H1 (cell line): ENCODE measurements around the gene JMJD8. TPM values are rescaled to one million over a fixed set of nuclear protein-coding genes. Genes with fewer than 3 reads are reported as not detected.

Source experiments
- CTCF ChIA-PET: fragments of 300-600 bp; sonication (Branson Sonifier 250); formaldehyde crosslinking; loops from one replicate; lab custom pipeline; 2021; ENCODE audit not compliant: partially characterized antibody; lab: Charles Lee
- POLR2A ChIA-PET: fragments of 300-600 bp; sonication (Branson Sonifier 250); formaldehyde crosslinking; loops from one replicate; lab custom pipeline; 2021; ENCODE audit warnings: inconsistent platforms; ENCODE audit not compliant: partially characterized antibody; lab: Charles Lee
- DNase-seq, 2 experiments: peaks; one replicate each; pipeline versions ENCODE4 v3.0.0 to v3.0.0-alpha.2; 2010 to 2022; ENCODE audit warnings: low spot score in 2 of 2, low read depth in 1 of 2, mixed read lengths in 1 of 2
- FAIRE-seq: peaks from 2 replicates; lab custom pipeline; 2011; peaks lifted over from hg19 to GRCh38; lab: Jason Lieb, UNC
- H2AFZ ChIP-seq: 2 replicates; pipeline ENCODE4 v1.8.1; 2012; ENCODE audit warnings: low read length, inconsistent platforms
- H2AK5ac ChIP-seq: 2 replicates; pipeline ENCODE4 v1.6.1; 2013; ENCODE audit warnings: low read depth, low read length
- H2BK120ac ChIP-seq: replicated peaks from 2 replicates; pipeline ENCODE3; 2013; ENCODE audit warnings: low read depth, low read length, inconsistent platforms
- H2BK12ac ChIP-seq: 2 replicates; pipeline ENCODE4 v1.6.1; 2013; ENCODE audit warnings: low read depth, low read length
- H2BK15ac ChIP-seq: 2 replicates; pipeline ENCODE4 v1.6.1; 2013; ENCODE audit warnings: low read length
- H2BK20ac ChIP-seq: 2 replicates; pipeline ENCODE4 v1.6.1; 2013; ENCODE audit warnings: low read length
- H2BK5ac ChIP-seq: 2 replicates; pipeline ENCODE4 v1.6.1; 2013; ENCODE audit warnings: low read depth, low read length
- H3K14ac ChIP-seq: 2 replicates; pipeline ENCODE4 v1.6.1; 2013; ENCODE audit warnings: inconsistent platforms; ENCODE audit not compliant: insufficient read length
- H3K18ac ChIP-seq: 2 replicates; pipeline ENCODE4 v1.6.1; 2013; ENCODE audit warnings: low read length; ENCODE audit errors: extremely low read depth
- H3K23ac ChIP-seq: 2 replicates; pipeline ENCODE4 v1.6.1; 2013; ENCODE audit warnings: inconsistent platforms; ENCODE audit not compliant: insufficient read length
- H3K23me2 ChIP-seq: 2 replicates; pipeline ENCODE4 v1.6.1; 2013; ENCODE audit warnings: low read depth, low read length
- H3K27ac ChIP-seq: 2 replicates; pipeline ENCODE4 v1.6.1; 2011; ENCODE audit warnings: low read depth, low read length, inconsistent platforms
- H3K27me3 ChIP-seq, 4 experiments: replicated peaks in 1 of 4; 1 replicate in 1 of 4; 2 replicates in 3 of 4; pipeline versions ENCODE4 v1.6.1 to v1.8.1; 2011 to 2013; ENCODE audit warnings: low read length in 3 of 4, mild to moderate bottlenecking in 3 of 4, inconsistent platforms in 2 of 4, mixed read lengths in 2 of 4, moderate library complexity in 1 of 4; ENCODE audit not compliant: control insufficient read depth in 3 of 4, insufficient read depth in 3 of 4; ENCODE audit errors: extremely low read depth in 1 of 4
- H3K36me3 ChIP-seq, 4 experiments: 2 replicates each; pipeline versions ENCODE4 v1.6.1 to v1.8.1; 2011 to 2013; ENCODE audit warnings: mild to moderate bottlenecking in 4 of 4, low read length in 3 of 4, moderate library complexity in 2 of 4, control low read depth in 1 of 4, inconsistent platforms in 1 of 4; ENCODE audit not compliant: insufficient read depth in 4 of 4, control insufficient read depth in 2 of 4
- H3K4ac ChIP-seq: replicated peaks from 2 replicates; pipeline ENCODE3; 2013; ENCODE audit warnings: low read length, low read depth, mixed read lengths, inconsistent platforms; ENCODE audit not compliant: insufficient read length
- H3K4me1 ChIP-seq, 4 experiments: replicated peaks in 1 of 4; 1 replicate in 1 of 4; 2 replicates in 3 of 4; pipeline versions ENCODE4 v1.6.1 to v1.8.1; 2011 to 2013; ENCODE audit warnings: low read length in 3 of 4, inconsistent platforms in 2 of 4, mixed read lengths in 1 of 4; ENCODE audit not compliant: insufficient read depth in 4 of 4, control insufficient read depth in 3 of 4
- H3K4me2 ChIP-seq, 2 experiments: 2 replicates each; pipeline versions ENCODE4 v1.6.1 to v1.8.1; 2011 to 2013; ENCODE audit warnings: low read depth in 2 of 2, low read length in 2 of 2, control low read depth in 1 of 2, inconsistent platforms in 1 of 2, mild to moderate bottlenecking in 1 of 2; ENCODE audit not compliant: insufficient read depth in 1 of 2
- H3K4me3 ChIP-seq, 4 experiments: fragments of 200-600, 300-600 bp in 1 of 4; sonication (generic), shearing (Covaris generic), sonication (Bioruptor Twin) in 1 of 4; 2 replicates each; pipeline versions ENCODE4 v1.5.1 to v1.8.1; 2011 to 2016; ENCODE audit warnings: low read length in 4 of 4, low read depth in 3 of 4, control low read depth in 2 of 4, inconsistent platforms in 2 of 4, mild to moderate bottlenecking in 2 of 4, mixed read lengths in 1 of 4, moderate library complexity in 1 of 4; ENCODE audit not compliant: insufficient read depth in 2 of 4; ENCODE audit errors: extremely low read depth in 1 of 4
- H3K56ac ChIP-seq: replicated peaks from 2 replicates; pipeline ENCODE3; 2013; ENCODE audit warnings: low read depth, mild to moderate bottlenecking, mixed read lengths, low read length, inconsistent platforms; ENCODE audit not compliant: insufficient read length
- H3K79me1 ChIP-seq: 2 replicates; pipeline ENCODE4 v1.6.1; 2013; ENCODE audit warnings: low read depth, low read length, control low read depth
- H3K79me2 ChIP-seq, 2 experiments: 2 replicates each; pipeline versions ENCODE4 v1.6.1 to v1.8.1; 2012 to 2013; ENCODE audit warnings: low read length in 2 of 2, mild to moderate bottlenecking in 2 of 2, inconsistent platforms in 1 of 2; ENCODE audit not compliant: insufficient read depth in 2 of 2, control insufficient read depth in 1 of 2
- H3K9ac ChIP-seq, 4 experiments: replicated peaks in 1 of 4; 1 replicate in 1 of 4; 2 replicates in 3 of 4; pipeline versions ENCODE4 v1.6.1 to v1.8.1; 2011 to 2013; ENCODE audit warnings: low read depth in 3 of 4, low read length in 3 of 4, control low read depth in 2 of 4, mild to moderate bottlenecking in 2 of 4, moderate library complexity in 2 of 4, inconsistent platforms in 1 of 4; ENCODE audit errors: extremely low read depth in 1 of 4
- H3K9me3 ChIP-seq, 2 experiments: 2 replicates each; pipeline versions ENCODE4 v1.6.1 to v1.8.1; 2012 to 2013; ENCODE audit warnings: mild to moderate bottlenecking in 2 of 2, moderate library complexity in 2 of 2, control low read depth in 1 of 2, inconsistent platforms in 1 of 2, low read depth in 1 of 2, low read length in 1 of 2, mixed read lengths in 1 of 2; ENCODE audit not compliant: insufficient read depth in 2 of 2
- H4K20me1 ChIP-seq, 2 experiments: replicated peaks in 1 of 2; 2 replicates each; pipeline versions ENCODE3 to v1.8.1; 2011 to 2013; ENCODE audit warnings: inconsistent platforms in 2 of 2, low read length in 2 of 2, mild to moderate bottlenecking in 1 of 2; ENCODE audit not compliant: insufficient read depth in 2 of 2, control insufficient read depth in 1 of 2
- H4K5ac ChIP-seq: 2 replicates; pipeline ENCODE4 v1.6.1; 2013; ENCODE audit warnings: low read length, low read depth, mixed read lengths, inconsistent platforms; ENCODE audit not compliant: insufficient read length
- H4K8ac ChIP-seq: 2 replicates; pipeline ENCODE4 v1.8.0; 2013; ENCODE audit warnings: mild to moderate bottlenecking, moderate library complexity, low read length, inconsistent platforms; ENCODE audit not compliant: insufficient read depth; ENCODE audit errors: extremely low read depth
- H4K91ac ChIP-seq: replicated peaks from 2 replicates; pipeline ENCODE3; 2013; ENCODE audit warnings: low read length, mixed read lengths, inconsistent platforms; ENCODE audit not compliant: insufficient read length
- ATF2 ChIP-seq: IDR thresholded peaks from 2 replicates; pipeline ENCODE4 v1.6.1; 2012; ENCODE audit warnings: low read length, inconsistent platforms
- BACH1 ChIP-seq: IDR thresholded peaks from 2 replicates; pipeline ENCODE4 v1.6.1; 2012; ENCODE audit warnings: low read length, improper control_type of control experiment
- BRCA1 ChIP-seq: IDR thresholded peaks from 2 replicates; pipeline ENCODE4 v1.6.1; 2012; ENCODE audit warnings: low read depth, low read length, improper control_type of control experiment
- CHD2 ChIP-seq: IDR thresholded peaks from 2 replicates; pipeline ENCODE4 v1.6.1; 2012; ENCODE audit warnings: low read length, improper control_type of control experiment
- GABPA ChIP-seq: IDR thresholded peaks from 2 replicates; pipeline ENCODE4 v1.6.1; 2011; ENCODE audit warnings: mild to moderate bottlenecking, low read length, moderate library complexity, borderline replicate concordance; ENCODE audit not compliant: insufficient read depth
- HDAC2 ChIP-seq, 2 experiments: fragments of 300-600 bp in 1 of 2; sonication (generic) in 1 of 2; IDR thresholded peaks; 2 replicates each; pipeline ENCODE4 v1.6.1; 2011 to 2012; ENCODE audit warnings: low read depth in 2 of 2, low read length in 2 of 2, mild to moderate bottlenecking in 2 of 2, moderate library complexity in 2 of 2, borderline replicate concordance in 1 of 2, inconsistent platforms in 1 of 2
- KDM1A ChIP-seq: fragments of 200-600, 300-600 bp; sonication (generic); IDR thresholded peaks from 2 replicates; pipeline ENCODE4 v1.7.1; 2016; ENCODE audit warnings: mild to moderate bottlenecking, low read length, borderline replicate concordance
- SIX5 ChIP-seq: IDR thresholded peaks from 2 replicates; pipeline ENCODE4 v1.6.1; 2011; ENCODE audit warnings: mild to moderate bottlenecking, low read depth, low read length
- TAF7 ChIP-seq: optimal IDR thresholded peaks from 2 replicates; pipeline ENCODE3; 2011; ENCODE audit warnings: low read depth, mild to moderate bottlenecking, inconsistent platforms, low read length, moderate library complexity, borderline replicate concordance
- TCF12 ChIP-seq: IDR thresholded peaks from 2 replicates; pipeline ENCODE4 v1.6.1; 2011; ENCODE audit warnings: low read depth, mild to moderate bottlenecking, low read length
- TEAD4 ChIP-seq: IDR thresholded peaks from 2 replicates; pipeline ENCODE4 v1.6.1; 2012; ENCODE audit warnings: low read depth, low read length, inconsistent platforms, mixed read lengths
- ZNF274 ChIP-seq: IDR thresholded peaks from 2 replicates; pipeline ENCODE4 v1.7.0; 2012; ENCODE audit warnings: low read length, borderline replicate concordance; ENCODE audit errors: extremely low read depth
- WGBS, 2 experiments: shearing (Covaris generic) in 1 of 2; methylation state at CpG; one replicate each; pipeline versions ENCODE4 v1.1.6 to v1.1.7; 2013 to 2015; ENCODE audit warnings: low lambda C conversion rate in 2 of 2, mixed read lengths in 2 of 2, inconsistent platforms in 1 of 2, low coverage in 1 of 2, missing lambda C conversion rate in 1 of 2; ENCODE audit not compliant: insufficient replicate concordance in 2 of 2, insufficient coverage in 1 of 2, insufficient read length in 1 of 2; ENCODE audit errors: extremely low coverage in 1 of 2, missing lambda C conversion rate in 1 of 2; 5-methylcytosine and 5-hydroxymethylcytosine counted together
- polyA plus RNA-seq, 7 experiments: library from polyadenylated mRNA; depleted of rRNA in 3 of 7; stranded (reverse) in 5 of 7; unstranded in 2 of 7; fragments of >200 nt in 5 of 7; fragments of 200-250 nt in 2 of 7; gene quantifications; 1 replicate in 5 of 7; 2 replicates in 1 of 7; 4 replicates in 1 of 7; pipeline versions ENCODE4 v1.2.1 to v1.2.3, GENCODE V29; 2011 to 2013; ENCODE audit warnings: missing spikeins in 2 of 7, mixed read lengths in 2 of 7
- total RNA-seq: library from RNA; stranded (reverse); fragmentation: NEBNext Ultra II Directional; extraction: Animal tissue kit (Norgen Biotek cat#: 25700); gene quantifications from 2 replicates; pipeline ENCODE4 v1.2.1, GENCODE V29; 2021

Gene JMJD8
- total and polyA plus RNA-seq, 2 of the 8 experiments (the other 6 are each of a cell fraction or from before 2014, with no cell fraction given): 46.4 to 87.4 TPM

DNA sequence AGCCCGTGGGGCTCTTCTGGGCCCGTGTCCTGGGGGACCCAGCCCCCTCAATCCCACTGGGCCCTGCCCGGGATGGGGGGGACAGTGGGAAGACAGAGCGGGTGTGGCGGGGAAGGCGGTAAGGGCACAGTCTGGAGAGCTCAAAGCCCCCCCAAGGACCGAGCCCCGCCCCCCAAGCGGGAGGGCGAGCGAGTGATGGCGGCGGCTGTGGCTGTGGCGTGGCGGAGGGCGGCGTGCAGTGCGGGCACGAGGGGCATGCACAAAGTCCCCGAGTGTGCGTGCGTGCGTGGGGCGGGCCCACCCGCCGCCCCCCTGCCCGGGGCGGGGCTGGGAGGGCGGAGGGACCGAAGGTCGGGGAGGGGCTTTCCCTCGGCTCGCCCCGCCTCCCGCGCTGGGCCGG is 9.6 kb upstream of the JMJD8 start:
- H2BK120ac ChIP-seq: no peak overlapping the region
- H2BK5ac ChIP-seq: no peak overlapping the region
- H3K9me3 ChIP-seq: no peaks in the 10 kb centered on the region
- POLR2A ChIA-PET: interaction anchor here (1.1 to 4.6 kb wide), 4 partner anchors 11 to 28 kb away, joined by 5 to 48 read pairs (median 8); partner anchors contain the start of genes ANTKMT, JMJD8, RHBDL1 and STUB1
- no peak overlapping the region for H2AFZ ChIP-seq
- H4K20me1 ChIP-seq: peaks cover 0 to 8% of the 10 kb centered on the region in 2 experiments
- DNase-seq: peak in 1 of 2 experiments; percentile 62
- H3K23ac ChIP-seq: no peak overlapping the region
- H3K14ac ChIP-seq: no peak overlapping the region
- no peaks in the 10 kb centered on the region for H3K79me2 ChIP-seq
- H3K18ac ChIP-seq: no peak overlapping the region
- H3K4ac ChIP-seq: no peak overlapping the region
- H2BK12ac ChIP-seq: no peak overlapping the region
- no peak overlapping the region for H4K5ac ChIP-seq
- H3K56ac ChIP-seq: no peak overlapping the region
- no peak overlapping the region for H2AK5ac ChIP-seq
- peak overlapping the region; percentile 65; the same call in 1 of the 2 replicates for H4K8ac ChIP-seq
- 18% methylated on average over 8 of the region's 37 CpGs; no CpG with 5 or more reads in 1 of the 2 experiments for WGBS, 2 experiments
- H3K27ac ChIP-seq: no peak overlapping the region
- H3K27me3 ChIP-seq: peaks cover 1 to 59% (median 36%) of the 10 kb centered on the region in 4 experiments
- peaks cover 0 to 23% (median 15%) of the 10 kb centered on the region in 4 experiments; a peak in 5 of 7 replicates for H3K4me1 ChIP-seq
- H2BK20ac ChIP-seq: no peak overlapping the region
- peak overlapping the region; percentile 87 to 95 for H3K4me2 ChIP-seq
- peaks cover 4% of the 10 kb centered on the region; the same call in 1 of the 2 replicates for H3K79me1 ChIP-seq
- H3K36me3 ChIP-seq: no peaks in the 10 kb centered on the region
- H3K23me2 ChIP-seq: peaks cover 15% of the 10 kb centered on the region
- H4K91ac ChIP-seq: no peak overlapping the region
- peak overlapping the region; percentile 43 to 78 (median 48) for H3K4me3 ChIP-seq
- CTCF ChIA-PET: interaction anchor here (0.9 to 2.0 kb wide), 3 partner anchors 12 to 92 kb away, joined by 3 to 7 read pairs (median 6); no protein-coding TSS in a partner anchor
- H3K9ac ChIP-seq: no peak overlapping the region
- no peak for FAIRE-seq
- H2BK15ac ChIP-seq: no peak overlapping the region
- TF ChIP-seq BACH1 (no peak), CHD2 (no peak), GABPA (no peak), TAF7 (no peak), ZNF274 (no peak), TEAD4 (no peak), TCF12 (no peak), HDAC2 (IDR thresholded peaks at IDR 0.05; ENCODE audit: borderline replicate concordance in 1 of 2, low read depth in 2 of 2, low read length in 2 of 2) (no peak), SIX5 (no peak), BRCA1 (no peak), ATF2 (no peak), KDM1A (no peak)
